ENCODE results near the gene IL1R2. TPM values are rescaled to one million over a fixed set of nuclear protein-coding genes. Genes with fewer than 3 reads are reported as not detected.

Gene IL1R2
- total and polyA plus RNA-seq, 2 experiments from 2014 or later = not detected

GRCh38 chr2:102042196-102043081, 50.7 kb downstream of the IL1R2 start (continued):
- no peak for TF ChIP-seq REST (IDR thresholded peaks at IDR 0.05; ENCODE audit: unreplicated experiment)

- Histone ChIP-seq H4K20me1 (replicated peaks; ENCODE audit: insufficient read depth) (no peaks in the 10 kb centered on the region), H3K36me3 (ENCODE audit: insufficient read depth) (no peaks in the 10 kb centered on the region), H3K27me3 (ENCODE audit: insufficient read depth) (no peaks in the 10 kb centered on the region), H3F3A (replicated peaks; ENCODE audit: low read depth) (no peaks in the 10 kb centered on the region), H3K4me3 (no peak overlapping the region), H3K4me2 (no peak overlapping the region), H3K4me1 (ENCODE audit: insufficient read depth) (no peaks in the 10 kb centered on the region), H3K9me2 (ENCODE audit: insufficient read depth) (0 out of 2 replicates have a peak, but pooled peaks cover 8% of the 10 kb centered on the region), H3K79me2 (replicated peaks; ENCODE audit: insufficient read depth) (no peaks in the 10 kb centered on the region), H2AFZ (no peak overlapping the region), H3K27ac (ENCODE audit: low read depth) (no peak overlapping the region)
- H3K27me3 Mint-ChIP-seq (ENCODE audit: insufficient read depth, low read depth, poor library complexity) = no peaks in the 10 kb centered on the region
- no peaks in the 10 kb centered on the region for H3K9me3 Mint-ChIP-seq
- H3K36me3 Mint-ChIP-seq (ENCODE audit: low read depth) = no peaks in the 10 kb centered on the region
- DNase-seq (ENCODE audit: low spot score) (no peak), ATAC-seq (no peak)
- H3K4me1 Mint-ChIP-seq = no peaks in the 10 kb centered on the region
- H3K4me3 Mint-ChIP-seq = no peak overlapping the region
- H3K27ac Mint-ChIP-seq = no peak overlapping the region
- TF ChIP-seq JUNB (IDR thresholded peaks at IDR 0.05; ENCODE audit: unreplicated experiment) (no peak), NANOG (IDR thresholded peaks at IDR 0.05; ENCODE audit: borderline replicate concordance) (no peak), REST (IDR thresholded peaks at IDR 0.05; ENCODE audit: unreplicated experiment) (no peak), EZH2 (IDR thresholded peaks at IDR 0.05; ENCODE audit: low read depth, unreplicated experiment) (no peak), CREB1 (CRISPR knock-in tag; IDR thresholded peaks at IDR 0.05; ENCODE audit: low read depth) (no peak), CTCF (conservative IDR thresholded peaks at IDR 0.05; ENCODE audit: low read depth in 2 of 2) (no peak)
- TF ChIP-seq, protein P1, sequence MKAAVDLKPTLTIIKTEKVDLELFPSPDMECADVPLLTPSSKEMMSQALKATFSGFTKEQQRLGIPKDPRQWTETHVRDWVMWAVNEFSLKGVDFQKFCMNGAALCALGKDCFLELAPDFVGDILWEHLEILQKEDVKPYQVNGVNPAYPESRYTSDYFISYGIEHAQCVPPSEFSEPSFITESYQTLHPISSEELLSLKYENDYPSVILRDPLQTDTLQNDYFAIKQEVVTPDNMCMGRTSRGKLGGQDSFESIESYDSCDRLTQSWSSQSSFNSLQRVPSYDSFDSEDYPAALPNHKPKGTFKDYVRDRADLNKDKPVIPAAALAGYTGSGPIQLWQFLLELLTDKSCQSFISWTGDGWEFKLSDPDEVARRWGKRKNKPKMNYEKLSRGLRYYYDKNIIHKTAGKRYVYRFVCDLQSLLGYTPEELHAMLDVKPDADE (IDR thresholded peaks at IDR 0.05) = no peak
These were observed 51.8 kb downstream of the IL1R2 start for GRCh38 chr2:102043560-102043959.

Data from GM23338 (cell line).